HG02870 (cell line): ENCODE data around the gene SYNGR2.

Experiments
- ATAC-seq: cut with Tn5 transposase; IDR thresholded peaks from one replicate; pipeline ENCODE4 v1.9.1; 2021; ENCODE audit warnings: mild to moderate bottlenecking, moderate library complexity; ENCODE audit not compliant: unreplicated experiment

Gene SYNGR2

DNA sequence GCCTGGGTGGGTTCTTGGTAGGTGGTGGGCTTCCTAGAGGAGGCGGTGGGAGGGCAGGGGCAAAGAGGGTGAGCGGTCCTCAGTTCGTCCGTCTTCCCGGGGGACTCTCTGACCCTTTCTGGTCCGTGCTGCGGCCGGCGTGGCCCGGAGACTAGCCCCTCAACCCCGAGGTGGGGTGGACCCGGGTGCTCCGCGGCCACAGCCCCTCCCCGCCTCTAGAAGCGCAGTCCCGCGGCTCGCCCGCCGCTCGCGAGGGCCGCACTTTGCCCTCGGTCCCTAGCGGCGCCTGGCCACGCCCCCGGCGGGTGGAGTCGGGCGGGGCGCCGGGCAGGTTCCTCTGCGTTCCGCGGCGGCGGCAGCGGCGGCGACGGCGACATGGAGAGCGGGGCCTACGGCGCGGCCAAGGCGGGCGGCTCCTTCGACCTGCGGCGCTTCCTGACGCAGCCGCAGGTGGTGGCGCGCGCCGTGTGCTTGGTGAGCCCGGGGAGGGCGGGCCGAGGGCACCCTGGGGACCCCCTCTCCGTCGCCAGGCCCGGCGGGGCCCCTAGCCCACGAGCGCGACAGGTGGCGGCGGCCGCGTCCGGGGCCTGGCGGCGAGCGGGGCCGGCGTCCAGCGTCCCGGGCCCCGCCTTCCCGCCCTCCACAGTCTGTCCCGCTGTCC lies at the start of gene SYNGR2:
TSS of gene SYNGR2 (plus strand) at position 340 of the 661 bp plus-strand sequence. CDS start at position 376, 36 bp downstream.
- ATAC-seq, result no peak

- no peak for ATAC-seq
Observed at GRCh38 chr17:78118801-78119241, 49.6 kb upstream of the SYNGR2 start.

GRCh38 chr17:78120537-78120936 lies 47.8 kb upstream of the SYNGR2 start:
- ATAC-seq, result no peak

DNA sequence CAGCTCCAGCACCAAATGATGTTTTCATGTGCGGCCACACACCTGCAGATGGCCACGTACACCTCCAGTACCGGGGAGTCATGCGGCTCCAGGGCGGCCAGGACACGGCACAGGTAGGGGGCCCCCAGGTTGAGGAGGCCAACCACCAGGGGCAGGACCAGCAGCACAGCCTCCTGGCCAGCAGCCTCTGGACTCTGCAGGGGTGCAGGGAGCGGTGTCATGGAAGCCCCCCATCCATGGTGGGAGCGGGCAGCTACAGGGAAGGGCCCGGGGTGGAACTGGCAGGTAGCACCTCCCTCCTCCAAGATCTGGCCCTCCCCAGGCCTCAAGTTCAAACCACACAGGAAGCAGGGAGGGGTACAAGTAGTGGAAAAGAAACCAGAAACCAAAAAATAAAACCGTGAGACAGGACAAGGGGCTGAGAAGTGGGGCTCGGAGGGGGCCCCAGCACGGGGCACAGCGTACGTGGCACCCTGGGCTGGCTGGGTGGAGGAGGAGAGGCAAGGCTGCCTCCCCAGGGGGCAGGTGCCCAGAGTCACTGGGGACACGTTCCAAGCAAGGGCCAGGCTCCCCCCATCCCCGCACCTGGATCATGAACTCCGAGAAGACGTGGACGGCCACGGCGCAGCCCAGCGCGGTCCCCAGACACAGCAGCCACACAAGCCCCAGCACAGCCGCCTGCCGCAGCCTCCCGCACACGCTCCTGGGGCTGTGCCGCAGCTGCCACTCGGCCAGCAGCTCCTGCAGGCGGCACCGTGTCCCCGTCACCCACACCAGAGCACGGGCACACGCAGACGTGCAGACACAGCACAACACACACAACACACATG lies 47.2 kb upstream of the SYNGR2 start:
- ATAC-seq, result no peak

- ATAC-seq, result no peak
Observed at GRCh38 chr17:78121801-78122215, 46.6 kb upstream of the SYNGR2 start.

DNA sequence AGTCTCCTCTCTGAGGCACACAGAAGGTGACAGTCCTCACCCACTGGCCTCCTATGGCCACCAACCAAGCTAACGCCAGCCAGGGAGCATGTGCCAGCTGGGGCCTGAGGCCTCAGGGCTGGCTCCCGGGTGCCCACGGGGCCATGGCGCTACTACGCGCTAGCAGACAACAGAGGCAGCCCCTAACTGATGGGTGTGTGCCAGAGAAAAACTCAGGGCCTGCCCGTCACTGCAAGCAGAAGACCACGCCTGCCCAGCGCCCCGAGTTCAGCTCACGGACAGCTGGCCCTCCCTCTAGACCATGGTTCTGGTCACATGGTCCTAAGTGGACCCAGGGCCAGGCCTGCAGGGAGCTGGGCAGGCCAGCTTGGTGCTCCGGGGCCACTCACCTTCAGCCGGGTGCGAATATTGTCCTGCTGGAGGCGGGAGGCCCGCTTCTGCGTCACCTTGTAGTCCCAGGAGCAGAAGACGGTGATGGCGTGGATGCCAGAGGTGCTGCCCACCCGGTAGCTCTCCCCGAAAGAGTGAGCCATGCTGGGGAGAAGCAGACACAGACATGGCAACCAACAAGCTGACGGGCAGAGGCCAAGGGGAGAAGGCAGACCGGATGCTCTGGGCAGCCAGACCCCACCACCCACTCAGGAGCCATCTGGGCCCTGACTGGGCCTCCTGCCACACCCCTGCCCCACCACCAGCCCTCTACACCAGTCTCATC lies 46.0 kb upstream of the SYNGR2 start:
- no peak for ATAC-seq

GRCh38 chr17:78122931-78123249 lies 45.5 kb upstream of the SYNGR2 start:
- no peak for ATAC-seq

- no peak for ATAC-seq
Observed at GRCh38 chr17:78123258-78123929, 45.0 kb upstream of the SYNGR2 start.

DNA sequence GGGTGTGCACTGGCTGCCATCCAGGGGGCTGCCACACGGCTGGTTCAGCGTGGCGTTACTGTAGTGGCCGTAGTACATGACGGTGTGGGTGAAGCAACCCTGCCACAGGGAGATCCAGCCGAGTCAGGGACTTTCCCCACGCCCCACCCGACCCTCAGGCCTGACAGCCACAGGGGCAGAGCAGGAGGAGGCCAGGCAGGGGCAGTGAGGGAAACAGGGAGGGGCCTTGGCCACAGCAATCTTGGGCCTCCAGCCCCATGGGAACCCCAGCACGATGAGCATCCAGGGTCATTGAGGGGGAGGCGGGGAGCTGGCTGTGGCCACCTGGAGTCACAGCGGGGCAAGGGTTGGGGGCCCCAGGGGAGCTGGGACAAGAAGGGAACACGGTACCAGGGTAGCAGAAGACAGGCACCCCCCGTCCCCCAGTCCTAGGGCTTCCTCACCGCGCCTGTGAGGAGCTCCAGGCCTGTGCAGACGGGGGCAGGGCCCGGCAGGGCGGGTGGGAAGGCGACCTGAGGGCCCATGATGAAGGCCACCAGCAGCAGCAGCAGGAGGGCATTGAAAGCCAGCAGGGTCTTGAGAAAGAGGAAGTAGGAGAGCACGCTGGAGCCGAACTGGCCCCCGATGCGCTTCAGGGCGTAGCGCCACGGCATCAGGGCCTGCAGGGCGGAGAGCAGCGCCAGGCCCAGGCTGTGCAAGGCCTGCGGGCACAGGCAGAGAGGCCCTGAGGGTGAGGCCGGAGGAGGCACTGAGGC lies 44.1 kb upstream of the SYNGR2 start:
- peak; percentile 32 for ATAC-seq

DNA sequence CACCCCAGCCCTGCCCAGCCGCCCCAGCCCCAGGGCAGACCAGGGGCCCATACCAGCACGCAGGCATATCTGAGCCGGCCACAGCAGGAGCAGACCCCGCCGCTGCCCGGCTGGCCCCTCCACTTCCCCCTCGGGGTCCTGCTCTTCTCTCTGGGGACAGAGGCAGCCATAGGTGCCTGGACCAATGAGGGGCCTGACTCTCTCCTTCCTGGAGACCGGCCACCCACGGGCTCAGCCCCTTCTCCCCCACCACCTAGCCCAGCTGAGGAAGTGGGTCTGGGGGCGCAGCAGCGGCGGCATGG lies 43.6 kb upstream of the SYNGR2 start:
- no peak for ATAC-seq

- ATAC-seq, result no peak
Observed at GRCh38 chr17:78125138-78125913, 43.1 kb upstream of the SYNGR2 start.

GRCh38 chr17:78125976-78126894 lies 42.1 kb upstream of the SYNGR2 start:
- no peak for ATAC-seq

DNA sequence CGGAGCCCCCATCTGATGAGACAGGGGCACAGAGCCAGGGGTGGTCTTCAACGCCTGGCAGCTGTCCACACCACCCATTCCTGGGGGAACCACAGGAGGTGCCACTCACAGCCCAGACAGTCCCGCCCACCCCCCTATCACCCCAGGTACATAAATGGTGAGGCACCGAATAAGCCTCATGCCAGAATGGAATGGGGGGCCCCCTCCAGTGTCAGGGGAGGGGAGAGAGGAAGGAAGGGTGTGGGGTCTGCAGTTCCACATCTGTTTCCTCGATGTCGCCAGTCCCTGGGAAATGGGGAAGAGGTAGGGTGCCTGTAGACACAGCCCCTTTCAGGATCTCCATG lies 41.5 kb upstream of the SYNGR2 start:
- ATAC-seq, result no peak

GRCh38 chr17:78127239-78127887 lies 41.0 kb upstream of the SYNGR2 start:
- no peak for ATAC-seq

DNA sequence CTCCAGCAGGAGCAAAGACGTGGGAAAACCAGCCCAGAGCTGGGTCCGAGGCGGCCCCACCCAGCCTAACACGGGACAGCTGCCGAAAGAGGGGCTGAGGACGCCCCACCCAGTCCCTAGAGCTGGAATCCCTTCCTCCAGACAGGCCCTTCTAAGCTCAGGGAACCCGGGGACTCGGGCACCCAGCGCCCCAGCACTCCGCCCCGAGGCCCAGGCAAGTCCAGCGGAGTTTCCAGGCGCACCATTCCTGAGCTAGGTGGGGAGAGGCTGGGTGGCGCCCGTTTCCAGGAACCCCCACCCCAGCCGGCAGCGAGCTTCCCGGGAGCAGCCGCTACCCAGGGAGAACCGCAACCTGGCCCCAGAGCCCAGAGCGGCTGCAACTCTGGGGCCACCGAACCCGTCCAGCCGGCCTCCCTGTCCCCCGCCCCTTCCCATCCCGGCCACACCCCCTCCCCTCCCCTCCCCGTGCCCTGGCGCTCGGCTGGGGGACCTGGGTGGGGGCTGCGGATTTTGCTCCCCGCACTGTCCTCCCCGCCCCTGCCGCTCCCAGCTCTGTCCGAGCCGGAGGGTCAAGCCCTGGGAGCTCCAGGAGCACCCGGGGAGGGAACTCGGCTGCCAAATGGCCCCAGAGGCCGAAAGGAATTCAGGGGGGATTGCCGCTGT lies 40.4 kb upstream of the SYNGR2 start:
- ATAC-seq, result no peak

GRCh38 chr17:78128551-78129350 lies 39.6 kb upstream of the SYNGR2 start, which contains the start of gene TMC6:
Gene TMC6 (minus strand): TSS chr17:78128755. CDS start chr17:78126832, 1,923 bp downstream.
- no peak for ATAC-seq
